PC-3 (cell line): ENCODE measurements around the gene BDH1.

ENCODE experiments used
- CTCF ChIP-seq: fragments of 300-600 bp; sonication (generic); conservative IDR thresholded peaks from 2 replicates; pipeline ENCODE4 v1.5.1; 2017; ENCODE audit warnings: antibody characterized with exemption, low read depth, mild to moderate bottlenecking, low read length
- EZH2phosphoT487 ChIP-seq: fragments of 300-600 bp; sonication (generic); IDR thresholded peaks from 2 replicates; pipeline ENCODE4 v1.6.1; 2018; ENCODE audit warnings: mild to moderate bottlenecking, antibody characterized with exemption, low read length, borderline replicate concordance

- no peak for TF ChIP-seq CTCF
- no peak for TF ChIP-seq EZH2phosphoT487
Observed at GRCh38 chr3:197542741-197543454, 12.9 kb downstream of the BDH1 start.
